Heart left ventricle (tissue), 16 donors: ENCODE results near the gene UBTD1. TPM values are rescaled to one million over a fixed set of nuclear protein-coding genes. Genes with fewer than 3 reads are reported as not detected.

Experiments used
- ATAC-seq, 4 donors: fragments of 200-7000 bp; cut with Tn5 transposase; one replicate each; pipeline ENCODE4 v1.9.1; 2020 to 2022; ENCODE audit warnings: moderate library complexity in 4 of 4, mild to moderate bottlenecking in 3 of 4, moderate number of reproducible peaks in 1 of 4
- DNase-seq, 5 donors: peaks; one replicate each; pipeline ENCODE4 v3.0.0-alpha.2; 2020
- H3K27ac ChIP-seq, 12 donors: fragments of 200-600 bp; sonication (generic) in 4 of 12; one replicate each; pipeline versions ENCODE4 v1.5.0 to v1.8.0; 2016 to 2022; ENCODE audit warnings: mild to moderate bottlenecking in 2 of 12
- H3K27me3 ChIP-seq, 9 donors: fragments of 200-600 bp; sonication (generic) in 2 of 9; one replicate each; pipeline versions ENCODE4 v1.5.1 to v1.8.0; 2016 to 2022; ENCODE audit warnings: mild to moderate bottlenecking in 3 of 9
- H3K36me3 ChIP-seq, 9 donors: fragments of 200-600 bp; sonication (generic) in 2 of 9; one replicate each; pipeline versions ENCODE4 v1.5.0 to v1.8.0; 2018 to 2022; ENCODE audit warnings: mild to moderate bottlenecking in 2 of 9
- H3K4me1 ChIP-seq, 12 donors: fragments of 200-600 bp; sonication (generic) in 4 of 12; one replicate each; pipeline versions ENCODE4 v1.5.0 to v1.8.0; 2016 to 2022; ENCODE audit warnings: mild to moderate bottlenecking in 3 of 12
- H3K4me3 ChIP-seq, 12 donors: fragments of 200-600 bp; sonication (generic) in 4 of 12; one replicate each; pipeline versions ENCODE4 v1.5.0 to v1.8.0; 2017 to 2022; ENCODE audit warnings: mild to moderate bottlenecking in 9 of 12, moderate library complexity in 4 of 12
- H3K9me3 ChIP-seq, 12 donors: fragments of 200-600 bp; sonication (generic) in 4 of 12; one replicate each; pipeline versions ENCODE4 v1.5.0 to v1.8.0; 2016 to 2022; ENCODE audit warnings: mild to moderate bottlenecking in 1 of 12
- POLR2A ChIP-seq, 2 donors: fragments of 450-650 bp; IDR thresholded peaks; one replicate each; pipeline ENCODE4 v1.6.1; 2017; ENCODE audit warnings: antibody characterized with exemption in 2 of 2, mild to moderate bottlenecking in 2 of 2, moderate library complexity in 2 of 2
- whole genome bisulfite sequencing, 4 donors: extraction: QIAGEN DNeasy Blood & Tissue Kit in 2 of 4; methylation state at CpG; one replicate each; pipeline versions ENCODE4 v1.1.5 to v1.1.7; 2013 to 2018; 5-methylcytosine and 5-hydroxymethylcytosine counted together
- intact Hi-C, 10 donors: fragments of 100-400 bp; cut with DNase I; formaldehyde crosslinking; loops; one replicate each; pipeline versions ENCODE4 v1.11.1 to v1.14.2; 2022
- polyA plus RNA-seq, 2 donors: library from polyadenylated mRNA; stranded (reverse); fragments of 200-250 nt; gene quantifications; one replicate each; pipeline ENCODE4 v1.2.3, GENCODE V29; 2013
- total RNA-seq, 9 donors: library from RNA; depleted of rRNA in 2 of 9; stranded (reverse); fragments of >200 nt in 2 of 9; fragmentation: NEBNext Ultra II Directional in 3 of 9; extraction: Animal tissue kit (Norgen Biotek cat#: 25700) in 3 of 9; gene quantifications; one replicate each; pipeline versions ENCODE4 v1.1.0 to v1.2.4, GENCODE V29; 2016 to 2023
- TF ChIP-seq, protein P1 (sequence below), 12 donors: fragments of 200-600 bp; sonication (generic) in 4 of 12; IDR thresholded peaks; one replicate each; pipeline versions ENCODE4 v1.5.0 to v1.8.0; 2018 to 2022; ENCODE audit warnings: antibody characterized with exemption in 12 of 12, mild to moderate bottlenecking in 5 of 12
- donor health status: ischemic (EF 13 %, LVEDD 7.1; RV severe dilation, severe dysfunction).
- donor health status: healthy with polysubstance abuse.
- donor health status: DM: no; HTN: yes; CAD: no.
- donor health status: DM: no; HTN: no; CAD: no.
- donor health status: ischemic (EF 25% LVEDD 6.9; RV normal size, moderate dysfunction).
- donor health status: ischemic (EF 25% LVEDD 5.7; RV mildly dilated, moderate dysfunction).
- donor health status: healthy.
- donor health status: DM: yes; HTN: yes; CAD: no.
- donor health status: ischemic (EF 35%, LVEDD 5.7; RV mildly dilated, moderate dysfunction).
- donor health status: nonischemic (EF 11% LVEDD 7.7; RV severe dilation, severe dysfunction).
- donor health status: DM: yes; HTN: yes; CAD: no.
- donor health status: PGD.
- donor health status: ischemic (EF 29% LVEDD 5.4; RV normal size, mild dysfunction).
- donor health status: nonischemic (EF 23%, LVEDD 6.1; RV moderate dilation, normal function).

UBTD1 gene
- total and polyA plus RNA-seq, 11 donors, result 18.2 to 49.7 (median 28.2) TPM

DNA sequence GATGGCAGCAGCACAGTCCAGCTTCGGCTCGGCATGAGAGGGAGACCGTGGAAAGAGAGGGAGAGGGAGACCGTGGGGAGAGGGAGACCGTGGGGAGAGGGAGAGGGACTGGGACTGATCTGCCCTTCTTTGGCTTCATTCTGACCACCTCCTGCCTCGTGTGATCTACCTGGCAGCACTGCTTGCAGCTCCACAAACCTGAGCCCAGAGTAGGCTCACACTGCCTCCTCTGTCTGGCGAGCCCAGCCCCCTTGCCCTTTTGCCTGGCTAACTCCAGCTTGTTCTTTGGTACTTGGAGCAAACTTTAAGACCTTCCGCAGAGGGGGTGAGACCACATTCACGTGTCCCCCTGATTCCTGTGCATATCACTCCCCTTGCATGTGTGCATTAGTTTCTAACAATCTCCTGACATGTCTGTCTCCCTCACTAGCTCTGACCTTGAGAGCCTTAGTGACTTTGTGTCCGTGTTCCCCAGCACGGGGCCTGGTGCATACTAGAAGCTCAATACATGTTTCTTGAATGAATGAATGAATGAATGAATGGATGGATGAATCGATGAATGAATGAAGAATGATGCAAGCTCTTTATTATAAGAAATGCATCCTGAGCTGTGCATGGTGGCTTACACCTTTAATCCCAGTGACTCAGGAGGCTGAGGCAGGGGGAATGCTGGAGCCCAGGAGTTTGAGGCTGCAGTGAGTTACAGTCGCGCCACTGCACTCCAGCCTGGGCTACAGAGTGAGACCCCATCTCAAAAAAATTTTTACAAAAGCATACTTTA lies 31.2 kb downstream of the UBTD1 start:
- H3K4me3 ChIP-seq, result no peak overlapping the region
- H3K27ac ChIP-seq, result no peak overlapping the region
- 77 to 81% (median 81%) methylated on average over 14 of the region's 14 CpGs for WGBS, 4 donors
- intact Hi-C loops, result no loop called here
- TF ChIP-seq, protein P1, sequence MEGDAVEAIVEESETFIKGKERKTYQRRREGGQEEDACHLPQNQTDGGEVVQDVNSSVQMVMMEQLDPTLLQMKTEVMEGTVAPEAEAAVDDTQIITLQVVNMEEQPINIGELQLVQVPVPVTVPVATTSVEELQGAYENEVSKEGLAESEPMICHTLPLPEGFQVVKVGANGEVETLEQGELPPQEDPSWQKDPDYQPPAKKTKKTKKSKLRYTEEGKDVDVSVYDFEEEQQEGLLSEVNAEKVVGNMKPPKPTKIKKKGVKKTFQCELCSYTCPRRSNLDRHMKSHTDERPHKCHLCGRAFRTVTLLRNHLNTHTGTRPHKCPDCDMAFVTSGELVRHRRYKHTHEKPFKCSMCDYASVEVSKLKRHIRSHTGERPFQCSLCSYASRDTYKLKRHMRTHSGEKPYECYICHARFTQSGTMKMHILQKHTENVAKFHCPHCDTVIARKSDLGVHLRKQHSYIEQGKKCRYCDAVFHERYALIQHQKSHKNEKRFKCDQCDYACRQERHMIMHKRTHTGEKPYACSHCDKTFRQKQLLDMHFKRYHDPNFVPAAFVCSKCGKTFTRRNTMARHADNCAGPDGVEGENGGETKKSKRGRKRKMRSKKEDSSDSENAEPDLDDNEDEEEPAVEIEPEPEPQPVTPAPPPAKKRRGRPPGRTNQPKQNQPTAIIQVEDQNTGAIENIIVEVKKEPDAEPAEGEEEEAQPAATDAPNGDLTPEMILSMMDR (IDR thresholded peaks at IDR 0.05), result no peak
- TF ChIP-seq POLR2A (IDR thresholded peaks at IDR 0.05), result no peak
- DNase-seq (no peak), ATAC-seq (peak in 1 of 4 donors; percentile 41)
- H3K27me3 ChIP-seq, result no peaks in the 10 kb centered on the region
- H3K36me3 ChIP-seq, result no peaks in the 10 kb centered on the region
- H3K9me3 ChIP-seq, result no peaks in the 10 kb centered on the region
- peaks cover 0 to 22% (median 4%) of the 10 kb centered on the region in 12 donors for H3K4me1 ChIP-seq

DNA sequence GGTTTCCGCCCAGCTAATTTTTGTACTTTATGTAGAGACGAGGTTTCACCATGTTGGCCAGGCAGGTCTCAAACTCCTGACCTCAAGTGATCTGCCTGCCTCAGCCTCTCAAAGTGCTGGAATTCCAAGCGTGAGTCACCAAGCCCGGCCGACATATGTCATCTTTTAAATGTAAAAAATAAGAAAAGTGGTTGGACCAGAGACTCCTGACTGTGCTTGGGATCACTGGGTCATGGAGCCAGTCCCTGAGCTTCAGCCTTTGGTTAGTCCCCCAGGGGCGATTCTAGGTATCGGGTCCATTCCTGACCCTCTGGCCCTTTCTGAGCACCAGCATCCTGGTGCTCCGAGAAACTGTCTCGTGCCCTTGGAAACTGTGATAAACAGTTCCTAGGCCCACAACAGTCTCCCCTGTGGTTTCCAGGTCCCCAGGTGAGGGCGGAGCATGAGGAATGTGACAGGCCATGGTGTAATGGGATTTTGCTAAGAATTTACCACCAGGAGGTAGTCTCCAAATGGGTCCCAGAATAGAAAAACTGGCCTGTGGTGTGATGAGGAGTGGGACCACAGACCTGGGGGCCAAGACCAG lies 32.8 kb downstream of the UBTD1 start:
- intact Hi-C loops, result no loop called here
- no peak for ATAC-seq
- DNase-seq, result no peak

DNA sequence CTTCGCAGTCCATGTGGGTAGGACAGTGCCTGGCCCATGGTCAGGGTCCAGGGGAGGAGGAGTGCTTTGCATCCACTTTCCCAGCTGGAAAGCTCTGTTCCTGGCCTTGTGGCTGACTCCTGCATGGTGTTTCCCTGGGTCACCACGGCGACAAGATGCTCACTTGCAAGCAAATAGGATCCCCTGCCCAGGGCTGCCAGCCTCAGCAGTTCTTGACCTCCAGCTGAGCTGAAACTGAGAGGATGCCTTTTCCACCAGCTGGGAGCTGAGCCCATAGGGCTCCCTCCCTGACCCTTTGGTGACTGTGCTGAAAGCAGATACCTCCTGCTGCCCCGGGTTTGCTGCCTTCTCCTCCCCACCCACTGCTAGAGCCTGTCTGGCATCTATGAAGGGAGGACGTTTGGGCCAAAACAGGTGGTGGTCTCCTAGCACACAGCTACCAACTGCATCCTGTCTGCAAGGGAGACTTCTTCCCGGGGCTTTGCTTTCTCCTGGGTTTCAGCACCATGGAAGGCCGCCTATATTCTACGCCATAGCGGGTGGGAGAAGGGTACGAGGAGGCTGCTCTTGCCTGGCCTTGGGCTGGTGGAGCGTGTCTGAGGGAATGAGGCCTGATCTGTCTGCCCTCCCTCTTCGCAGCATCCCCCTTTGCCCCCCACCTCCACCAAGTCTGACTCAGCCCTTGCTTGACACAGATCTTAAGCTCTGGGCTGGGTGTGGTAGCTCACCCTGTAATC lies 34.4 kb downstream of the UBTD1 start:
- Histone ChIP-seq H3K27me3 (no peaks in the 10 kb centered on the region), H3K27ac (no peak overlapping the region), H3K4me1 (peaks cover 0 to 7% (median 0%) of the 10 kb centered on the region in 12 donors), H3K9me3 (no peaks in the 10 kb centered on the region), H3K4me3 (no peak overlapping the region), H3K36me3 (no peaks in the 10 kb centered on the region)
- DNase-seq (no peak), ATAC-seq (peak in 1 of 4 donors; percentile 21)
- intact Hi-C loops, result no loop called here
- 80 to 90% (median 84%) methylated on average over 8 to 12 of the region's 12 CpGs for WGBS, 4 donors
- TF ChIP-seq, protein P1 (IDR thresholded peaks at IDR 0.05), result no peak
- TF ChIP-seq POLR2A (IDR thresholded peaks at IDR 0.05), result no peak

More for the DNA sequence above, 32.8 kb downstream of the UBTD1 start:
- no peak overlapping the region for H3K4me3 ChIP-seq
- no peaks in the 10 kb centered on the region for H3K36me3 ChIP-seq
- WGBS, 4 donors, result 87 to 95% (median 92%) methylated on average over 9 to 10 of the region's 10 CpGs
- H3K4me1 ChIP-seq, result peaks cover 0 to 14% (median 0%) of the 10 kb centered on the region in 12 donors
- TF ChIP-seq, protein P1 (IDR thresholded peaks at IDR 0.05), result no peak
- no peak for TF ChIP-seq POLR2A (IDR thresholded peaks at IDR 0.05)
- H3K27ac ChIP-seq, result no peak overlapping the region
- H3K9me3 ChIP-seq, result no peaks in the 10 kb centered on the region
- H3K27me3 ChIP-seq, result no peaks in the 10 kb centered on the region

DNA sequence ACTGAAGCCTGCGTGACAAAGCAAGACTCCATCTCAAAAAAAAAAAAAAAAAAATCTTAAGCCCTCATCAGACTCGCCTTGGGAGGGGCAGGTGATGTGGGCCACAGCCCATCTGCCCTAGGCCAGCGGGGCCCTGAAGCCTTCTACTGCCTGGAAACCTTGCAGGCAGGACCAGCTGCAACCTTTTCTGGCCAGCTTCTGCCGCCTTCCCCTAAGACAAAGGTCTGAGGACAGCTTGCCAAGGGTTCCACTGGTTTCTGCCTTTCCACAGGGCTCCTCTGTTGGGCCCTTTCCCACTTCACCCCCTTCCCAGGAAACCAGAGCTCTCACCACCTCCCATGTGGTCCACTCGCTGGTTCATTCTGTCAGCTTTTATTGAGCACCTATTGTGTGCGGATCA lies 35.2 kb downstream of the UBTD1 start:
- Histone ChIP-seq H3K27ac (no peak overlapping the region), H3K4me1 (peaks cover 0 to 10% (median 0%) of the 10 kb centered on the region in 12 donors), H3K27me3 (no peaks in the 10 kb centered on the region), H3K9me3 (no peaks in the 10 kb centered on the region), H3K4me3 (no peak overlapping the region), H3K36me3 (no peaks in the 10 kb centered on the region)
- intact Hi-C loops, result loop anchor here in 1 of 10 donors (2.0 kb wide), 1 partner anchor 19 kb away; no protein-coding TSS in a partner anchor
- DNase-seq, result no peak
- TF ChIP-seq, protein P1 (IDR thresholded peaks at IDR 0.05), result no peak
- TF ChIP-seq POLR2A (IDR thresholded peaks at IDR 0.05), result no peak
- ATAC-seq, result no peak
- WGBS, 4 donors, result 86 to 90% (median 87%) methylated on average over 6 of the region's 6 CpGs
